AG04449 (cell line): Measurements from ENCODE around the gene GTF2A1.

ENCODE experiments used
- CTCF ChIA-PET: fragments of 350-600 bp; formaldehyde crosslinking; extraction: SDS; loops from one replicate; lab custom pipeline; 2021; ENCODE audit warnings: antibody characterized with exemption; lab: Yijun Ruan, JAX
- POLR2A ChIA-PET: fragments of 400-600, 350-600 bp; formaldehyde crosslinking; extraction: SDS; loops from one replicate; lab custom pipeline; 2020; ENCODE audit warnings: antibody characterized with exemption, inconsistent platforms; lab: Yijun Ruan, JAX
- DNase-seq: peaks from one replicate; pipeline ENCODE4 v3.0.0-alpha.2; 2010; ENCODE audit warnings: low read depth, low spot score
- H3K4me3 ChIP-seq: 2 replicates; pipeline ENCODE4 v1.5.1; 2011; ENCODE audit warnings: low read depth, mild to moderate bottlenecking, control low read depth, low read length
- CTCF ChIP-seq: IDR thresholded peaks from one replicate; pipeline ENCODE4 v1.5.1; 2011; ENCODE audit warnings: mild to moderate bottlenecking, moderate library complexity, low read length, control low read depth, inconsistent platforms; ENCODE audit not compliant: insufficient read depth; ENCODE audit errors: missing control alignments

GTF2A1 gene

DNA sequence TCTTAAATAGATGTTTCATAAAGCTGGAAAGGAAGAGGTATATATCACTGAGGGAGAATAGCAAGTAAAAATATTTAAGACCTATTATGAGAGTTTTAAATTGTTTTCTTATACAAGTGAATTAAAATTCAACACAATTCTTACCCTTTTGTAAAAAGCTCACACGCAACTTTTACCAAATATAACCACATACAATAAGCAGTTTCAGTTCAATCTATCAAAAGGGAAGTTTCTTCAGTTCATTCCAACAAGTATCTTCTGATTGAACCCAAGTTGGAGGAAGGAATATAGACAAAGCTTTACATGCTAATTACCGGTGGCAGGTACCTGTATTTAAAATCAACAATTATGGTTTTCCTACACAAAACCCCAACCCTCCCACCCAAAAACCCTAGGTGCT is 41.1 kb downstream of the GTF2A1 start:
- no peak overlapping the region for H3K4me3 ChIP-seq
- POLR2A ChIA-PET: no interaction called here
- CTCF ChIA-PET: interaction anchor here (8.6 kb wide), 1 partner anchor 8 kb away, joined by 76 read pairs; no protein-coding TSS in a partner anchor
- DNase-seq: no peak
- TF ChIP-seq CTCF: no peak

- CTCF ChIA-PET: interaction anchor here (0.6 to 8.6 kb wide), 4 partner anchors 7 to 224 kb away, joined by 3 to 76 read pairs (median 4); partner anchors contain the start of gene TSHR
- POLR2A ChIA-PET: interaction anchor here (1.5 kb wide), 1 partner anchor 41 kb away, joined by 5 read pairs; no protein-coding TSS in a partner anchor
- no peak for TF ChIP-seq CTCF
- H3K4me3 ChIP-seq: no peak overlapping the region
- no peak for DNase-seq
Measured at GRCh38 chr14:81178063-81178462, 42.7 kb downstream of the GTF2A1 start.

DNA sequence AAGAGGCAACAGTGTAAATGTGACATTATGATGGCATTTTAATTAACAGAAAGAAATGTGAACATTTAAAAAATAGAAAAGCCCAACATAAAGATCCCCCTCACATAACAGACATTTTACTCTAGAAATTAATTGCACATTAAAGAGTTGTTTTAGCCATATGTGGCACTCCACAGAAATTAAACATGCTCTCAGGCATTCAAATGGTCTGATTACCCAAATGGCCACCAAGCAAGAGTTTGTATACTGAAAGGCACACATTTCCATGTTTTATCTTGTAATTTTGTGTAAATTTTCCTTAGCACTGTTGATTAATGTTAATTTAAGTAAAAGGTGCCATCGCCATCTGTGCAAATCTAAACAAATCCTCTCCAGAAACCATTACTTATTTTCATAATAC is 43.5 kb downstream of the GTF2A1 start:
- CTCF ChIA-PET: interaction anchor here (1.6 to 2.0 kb wide), 2 partner anchors 9 to 223 kb away, joined by 4 to 5 read pairs; partner anchors contain the start of gene TSHR
- POLR2A ChIA-PET: interaction anchor here (1.5 kb wide), 1 partner anchor 42 kb away, joined by 5 read pairs; no protein-coding TSS in a partner anchor

DNA sequence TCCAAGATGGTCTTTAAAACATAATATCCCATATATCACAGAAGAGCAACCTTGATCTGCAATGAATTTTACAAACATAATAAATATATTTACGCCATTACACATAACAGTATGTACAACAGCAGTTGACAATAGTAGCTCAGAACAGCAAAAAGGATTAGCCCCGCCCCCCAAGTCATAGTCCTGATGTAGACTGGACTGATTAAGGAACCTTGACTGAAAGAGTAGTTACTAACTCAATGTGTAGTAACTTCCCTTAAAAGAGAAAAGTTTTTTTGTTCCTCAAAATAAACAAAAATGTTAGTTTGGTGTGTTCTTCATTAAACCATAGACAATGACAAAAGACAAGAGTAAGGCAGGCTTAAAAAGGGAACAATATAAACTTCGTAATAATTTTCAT is 44.5 kb downstream of the GTF2A1 start:
- ChIA-PET POLR2A (interaction anchor here (1.1 kb wide), 1 partner anchor 43 kb away, joined by 3 read pairs; no protein-coding TSS in a partner anchor), CTCF (interaction anchor here (1.4 to 2.7 kb wide), 4 partner anchors 11 to 189 kb away, joined by 4 to 16 read pairs (median 7); no protein-coding TSS in a partner anchor)
- no peak for DNase-seq
- no peak overlapping the region for H3K4me3 ChIP-seq
- TF ChIP-seq CTCF: no peak

More for the DNA sequence above, 43.5 kb downstream of the GTF2A1 start:
- no peak overlapping the region for H3K4me3 ChIP-seq
- no peak for DNase-seq
- no peak for TF ChIP-seq CTCF

- no peak for DNase-seq
- CTCF ChIA-PET: interaction anchor here (1.3 to 5.9 kb wide), 5 partner anchors 9 to 185 kb away, joined by 4 to 89 read pairs (median 34); no protein-coding TSS in a partner anchor
- no peak for TF ChIP-seq CTCF
- POLR2A ChIA-PET: interaction anchor here (1.5 to 1.7 kb wide), 2 partner anchors 46 to 48 kb away, joined by 5 to 7 read pairs; partner anchors contain the start of gene GTF2A1
- no peak overlapping the region for H3K4me3 ChIP-seq
Measured at GRCh38 chr14:81172881-81173280, 47.9 kb downstream of the GTF2A1 start.

DNA sequence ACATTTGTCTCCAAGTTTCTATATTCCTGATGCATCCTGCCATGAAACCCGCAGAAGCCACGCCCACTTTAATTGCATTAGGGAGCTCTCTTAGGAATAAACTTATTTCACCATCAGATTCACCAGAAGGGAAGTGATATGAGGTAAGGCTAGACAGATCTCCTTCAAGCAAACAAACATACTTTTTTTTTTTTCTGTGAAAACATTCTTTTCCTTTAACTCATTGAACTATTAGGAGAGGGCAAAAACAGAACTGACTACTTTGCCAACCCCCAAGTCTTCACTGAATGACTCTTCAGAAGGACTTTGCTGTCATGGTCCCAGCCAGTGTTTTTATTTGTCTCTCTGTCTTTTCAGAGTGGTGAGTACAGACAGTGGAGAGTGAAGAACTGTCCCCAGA is 48.4 kb downstream of the GTF2A1 start:
- no peak for TF ChIP-seq CTCF
- no peak overlapping the region for H3K4me3 ChIP-seq
- DNase-seq: no peak
- ChIA-PET POLR2A (interaction anchor here (0.6 to 1.7 kb wide), 3 partner anchors 12 to 49 kb away, joined by 3 to 7 read pairs (median 5); partner anchors contain the start of gene GTF2A1), CTCF (interaction anchor here (1.3 to 5.9 kb wide), 9 partner anchors 10 to 198 kb away, joined by 4 to 89 read pairs (median 14); no protein-coding TSS in a partner anchor)
